ENCODE results near the gene CTSC.
"Not testable (repeated sequence)": the region's sequence is repeated elsewhere in the genome, so short reads cannot be mapped to it uniquely, and the experiment has no call there.

CTSC gene

DNA sequence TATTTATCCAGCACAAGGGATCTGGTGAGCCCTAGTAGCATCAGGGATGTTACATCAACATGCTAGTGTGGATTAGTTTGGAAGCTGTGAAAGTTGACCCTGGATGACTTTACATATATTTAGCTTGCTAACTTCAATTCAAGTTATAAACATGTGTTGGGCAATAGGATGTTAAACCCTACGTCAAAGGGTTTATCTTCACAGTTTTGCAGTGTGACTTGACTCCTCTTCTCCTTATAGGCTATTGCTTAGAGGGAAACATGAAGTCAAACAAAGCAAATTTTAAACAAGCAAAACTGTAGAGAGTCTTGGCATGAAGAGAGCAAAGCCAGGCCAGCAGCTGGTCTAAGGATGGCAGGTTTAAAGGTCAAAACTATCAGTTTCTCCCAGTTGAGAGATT, 11.3 kb upstream of the CTSC start:
- DNase-seq = no peak

DNA sequence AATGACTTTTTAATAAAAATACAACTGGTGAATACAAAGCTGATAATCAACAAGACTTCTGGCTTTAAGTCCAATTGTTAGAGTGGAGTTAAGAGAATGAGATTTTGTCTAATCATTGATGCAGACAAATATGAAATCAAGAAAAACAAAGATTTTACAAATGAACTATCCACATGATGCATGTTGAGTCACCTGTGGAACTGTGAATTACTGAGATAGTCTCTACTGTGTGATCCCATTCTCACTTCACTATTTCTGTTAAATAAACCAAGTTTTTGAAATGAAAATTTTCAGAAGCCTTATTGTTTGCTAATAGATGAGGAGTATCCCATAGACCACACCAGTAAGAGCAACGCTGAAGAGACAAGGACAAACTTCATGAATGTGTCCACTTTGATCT, 8.4 kb upstream of the CTSC start:
- no peak for DNase-seq

DNA sequence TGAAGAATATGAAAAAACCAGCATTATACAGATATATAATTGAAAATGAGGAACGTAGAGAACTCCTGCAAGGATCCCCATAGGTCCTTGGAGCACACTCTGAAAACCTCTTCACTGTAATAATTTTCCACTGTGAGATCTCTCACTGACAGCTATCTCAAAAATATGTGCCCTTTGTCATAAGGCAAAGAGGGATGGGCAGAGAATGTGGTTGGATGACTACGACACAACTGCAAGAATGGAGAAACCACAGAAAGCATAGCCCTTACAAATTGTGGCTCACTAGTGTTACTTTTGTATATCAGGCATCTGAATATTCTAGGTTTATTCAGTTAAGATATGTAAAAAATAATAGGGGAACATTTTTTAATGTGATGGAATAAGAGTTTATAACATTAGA, 7.9 kb upstream of the CTSC start:
- DNase-seq = no peak

DNA sequence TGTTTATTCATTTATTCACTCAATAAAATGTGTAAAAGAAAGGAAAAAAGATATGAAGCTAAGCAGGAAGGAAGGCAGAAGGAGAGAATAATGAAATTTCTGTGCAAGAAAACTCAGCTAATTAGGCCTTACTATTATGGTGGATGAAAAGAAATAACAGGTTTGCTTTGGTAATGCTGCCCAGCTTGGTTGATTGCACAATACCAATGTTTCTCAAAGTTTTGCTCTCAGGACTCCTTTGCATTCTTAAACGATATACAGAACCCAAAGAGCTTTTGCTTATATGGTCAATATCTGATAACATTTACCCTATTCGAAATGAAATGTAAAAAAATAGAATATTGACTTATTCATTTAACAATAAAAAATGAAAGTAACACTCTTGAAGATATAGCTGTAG, 7.3 kb upstream of the CTSC start:
- no peak for DNase-seq

DNA sequence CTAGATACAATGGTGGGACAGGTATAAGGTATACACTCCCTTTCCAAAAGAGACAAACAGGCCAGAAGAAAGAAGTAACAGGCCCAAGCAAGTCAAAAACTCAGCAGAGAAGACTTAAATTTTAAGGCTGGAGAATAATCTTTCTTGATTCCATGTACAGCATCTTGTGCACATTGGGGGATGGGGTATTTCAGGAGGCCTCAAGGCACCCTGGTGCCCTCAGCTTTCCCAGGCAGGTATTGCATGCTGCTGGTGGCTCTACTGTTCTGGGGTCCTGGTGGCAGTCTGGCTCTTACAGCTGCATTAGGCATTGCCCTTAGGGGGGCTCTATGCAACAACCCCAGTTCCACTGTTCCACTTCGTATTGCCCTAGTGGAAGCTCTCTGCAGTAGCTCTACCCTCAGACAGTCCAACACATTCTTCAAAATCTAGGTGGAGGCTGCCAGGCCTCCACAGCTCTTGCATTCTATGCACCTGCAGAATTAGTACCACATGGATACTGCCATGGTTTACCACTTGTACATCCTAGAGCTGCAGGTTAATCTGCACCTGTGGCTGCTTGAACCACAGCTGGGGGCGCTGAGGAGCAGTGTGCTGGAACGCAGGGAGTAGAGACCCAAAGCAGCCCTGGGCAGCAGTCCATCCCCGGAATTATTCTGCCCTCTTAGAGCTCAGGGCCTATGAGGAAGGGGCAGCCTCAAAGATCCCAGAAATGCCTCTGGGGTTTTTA, 4.2 kb upstream of the CTSC start:
- no peak for DNase-seq

DNA sequence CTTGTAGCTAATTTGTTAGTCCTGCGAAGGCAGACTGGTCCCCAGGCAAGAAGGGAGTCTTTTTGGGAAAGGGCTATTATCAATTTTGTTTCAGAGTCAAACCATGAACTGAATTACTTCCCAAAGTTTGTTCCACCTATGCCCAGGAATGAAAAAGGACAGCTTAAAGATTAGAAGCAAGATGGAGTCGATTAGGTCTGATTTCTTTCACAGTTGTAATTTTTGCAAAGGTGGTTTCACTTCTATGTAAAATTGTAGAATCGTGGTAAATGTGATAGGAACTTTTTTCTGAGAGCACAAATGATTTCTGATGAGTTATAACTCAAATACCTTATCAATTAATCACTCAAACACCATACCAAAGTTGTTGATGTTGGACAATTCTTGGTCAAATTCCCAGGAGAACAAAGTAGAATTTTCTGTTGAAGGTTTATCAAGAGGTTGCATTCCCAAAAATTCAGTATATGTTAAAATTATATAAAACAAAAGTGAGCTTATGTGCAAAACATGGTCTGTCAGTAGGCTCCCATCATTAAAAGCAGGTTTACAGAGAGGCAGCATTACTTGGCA, 2.9 kb upstream of the CTSC start:
- no peak for DNase-seq

DNA sequence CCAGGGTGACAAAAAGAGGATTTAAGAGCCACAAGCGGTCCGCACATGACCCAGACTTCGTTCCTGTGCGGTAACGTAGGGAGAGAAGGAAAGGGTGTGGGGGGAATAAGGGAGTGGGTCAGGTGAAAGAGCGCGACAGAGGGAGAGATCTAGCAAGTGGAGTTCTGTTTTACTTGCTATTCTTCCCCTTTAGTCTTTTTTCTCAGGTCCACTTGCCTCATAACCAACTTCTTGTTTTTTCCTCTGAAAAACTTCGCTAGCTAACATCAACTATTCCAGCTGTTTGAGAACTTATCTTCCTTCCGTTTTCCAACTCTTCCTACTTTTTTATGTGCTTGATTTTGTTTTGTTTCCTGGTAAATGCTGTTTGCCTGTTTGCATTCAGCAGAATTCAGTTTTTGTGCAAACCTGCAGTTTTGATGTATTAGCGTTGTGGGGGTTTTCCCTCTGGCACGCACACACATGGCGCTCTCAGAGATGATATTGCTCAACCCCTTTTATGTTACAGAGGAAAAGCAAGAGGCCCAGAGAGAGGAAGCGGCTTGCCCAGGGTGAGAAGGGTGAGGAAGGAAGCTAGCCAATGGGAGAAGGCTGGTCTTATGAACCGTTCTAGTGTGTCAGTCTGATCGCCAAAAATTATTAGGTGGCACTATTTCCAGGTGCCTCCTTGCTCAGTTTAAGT, 592 bp upstream of the CTSC start:
- peak; percentile 31 for DNase-seq

DNA sequence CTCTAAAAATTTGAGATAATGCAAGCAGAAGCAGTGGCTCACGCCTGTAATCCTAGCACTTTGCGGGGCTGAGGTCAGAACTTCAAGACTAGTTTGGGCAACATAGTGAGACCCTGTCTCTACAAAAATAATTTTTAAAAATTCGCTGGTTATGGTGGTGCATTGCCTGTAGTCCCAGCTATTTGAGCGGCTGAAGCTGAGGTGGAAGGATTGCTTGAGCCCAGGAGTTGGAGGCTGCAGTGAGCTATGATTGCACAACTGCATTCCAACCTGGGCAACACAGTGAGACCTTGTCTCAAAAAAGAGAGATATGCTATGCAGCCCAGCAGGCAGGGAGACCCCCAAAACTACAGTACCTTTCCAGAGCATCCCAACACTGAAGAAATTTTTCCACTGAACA, 2.3 kb downstream of the CTSC start:
- DNase-seq = no peak

DNA sequence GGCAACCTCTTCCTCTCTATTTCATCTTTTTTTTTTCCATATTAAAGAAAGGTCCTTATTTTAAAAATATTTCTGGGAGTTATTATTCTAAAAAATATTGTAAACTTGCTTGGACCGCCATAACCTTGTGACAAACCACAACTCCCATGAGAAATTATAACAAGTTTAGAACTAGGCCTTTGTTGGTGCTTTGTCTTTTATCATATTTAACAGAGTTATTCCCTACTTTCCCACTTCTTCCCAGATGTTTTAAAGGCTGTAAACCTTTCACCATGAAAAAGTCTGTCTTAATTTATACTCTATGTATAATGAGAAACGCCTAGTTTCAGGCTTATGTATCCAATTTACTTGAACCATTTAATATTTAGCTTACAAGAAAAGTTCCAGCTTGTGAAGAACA, 3.7 kb downstream of the CTSC start:
- DNase-seq = no peak

DNA sequence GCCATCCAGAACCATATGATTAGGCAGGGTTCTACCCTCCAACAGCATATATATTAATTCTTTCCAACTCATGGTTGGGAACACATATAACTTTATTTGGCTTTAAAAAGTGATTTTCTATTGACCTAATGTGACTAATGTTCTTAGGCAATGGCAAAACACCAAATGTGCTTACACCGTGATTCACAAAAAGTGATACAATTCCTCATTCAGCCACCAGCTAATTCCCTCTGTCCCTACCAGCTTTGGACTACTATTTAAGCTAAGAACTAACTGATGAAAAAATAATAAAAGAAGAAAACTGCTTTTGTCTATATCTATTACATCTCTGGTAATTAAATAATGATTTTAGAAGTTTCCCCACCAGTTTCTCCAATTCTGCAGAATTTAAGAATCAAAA, 4.7 kb downstream of the CTSC start:
- no peak for DNase-seq

DNA sequence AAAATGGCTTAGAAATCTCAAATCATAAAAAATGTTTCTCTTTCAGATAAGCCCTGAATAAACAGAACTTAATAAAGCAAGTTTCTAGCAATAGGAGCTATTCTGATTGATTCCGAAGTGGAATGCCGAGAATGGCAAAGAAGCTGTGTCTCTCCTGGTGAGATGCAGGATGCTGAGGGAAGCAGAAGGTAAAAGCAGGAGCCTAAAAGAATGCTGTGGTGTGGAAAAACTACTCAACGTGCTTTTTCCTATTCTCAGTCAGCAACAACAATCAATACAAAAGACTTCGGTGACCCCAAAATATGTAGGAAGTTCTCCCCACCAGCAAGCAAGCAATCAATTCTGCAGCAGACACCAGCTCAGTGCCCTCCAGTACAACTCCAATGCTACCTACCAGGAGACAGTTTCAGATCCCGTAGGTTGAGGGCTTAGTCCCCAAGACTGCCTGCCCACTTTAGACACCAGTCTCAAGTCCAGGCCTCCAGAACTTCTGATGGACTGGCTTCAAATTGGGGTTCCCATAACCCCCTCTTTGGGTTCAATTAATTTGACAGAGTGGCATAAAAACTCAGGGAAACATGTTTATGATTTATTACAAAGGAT, 6.6 kb downstream of the CTSC start:
- no peak for DNase-seq

DNA sequence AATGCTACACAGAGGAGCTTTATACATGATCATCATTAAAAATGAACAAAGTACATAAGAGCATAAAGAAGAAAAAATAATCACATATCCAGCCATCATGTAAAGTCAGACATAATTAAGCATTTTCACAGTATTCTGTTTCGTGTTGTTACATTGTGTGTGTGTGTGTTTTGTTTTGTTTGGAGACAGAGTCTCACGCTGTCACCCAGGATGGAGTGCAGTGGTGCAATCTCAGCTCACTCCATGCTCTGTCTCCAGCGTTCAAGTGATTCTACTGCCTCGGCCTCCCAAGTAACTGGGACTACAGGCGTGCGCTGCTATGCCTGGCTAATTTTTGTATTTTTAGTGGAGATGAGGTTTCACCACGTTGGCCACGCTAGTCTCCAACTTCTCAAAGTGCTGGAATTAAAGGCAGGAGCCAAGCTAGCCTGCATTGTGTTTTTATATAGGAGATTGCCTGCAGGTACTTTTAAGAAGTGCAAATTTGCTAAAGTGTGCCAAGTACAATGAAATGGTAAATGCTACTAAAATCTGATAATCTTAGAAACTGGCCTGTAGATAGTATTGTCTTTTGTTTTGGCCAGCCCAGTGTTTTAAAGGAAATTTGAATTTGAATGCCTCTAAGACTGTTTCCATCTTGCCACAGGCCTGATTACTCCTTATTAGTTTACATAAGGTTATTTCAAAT, 7.8 kb downstream of the CTSC start:
- no peak for DNase-seq

DNA sequence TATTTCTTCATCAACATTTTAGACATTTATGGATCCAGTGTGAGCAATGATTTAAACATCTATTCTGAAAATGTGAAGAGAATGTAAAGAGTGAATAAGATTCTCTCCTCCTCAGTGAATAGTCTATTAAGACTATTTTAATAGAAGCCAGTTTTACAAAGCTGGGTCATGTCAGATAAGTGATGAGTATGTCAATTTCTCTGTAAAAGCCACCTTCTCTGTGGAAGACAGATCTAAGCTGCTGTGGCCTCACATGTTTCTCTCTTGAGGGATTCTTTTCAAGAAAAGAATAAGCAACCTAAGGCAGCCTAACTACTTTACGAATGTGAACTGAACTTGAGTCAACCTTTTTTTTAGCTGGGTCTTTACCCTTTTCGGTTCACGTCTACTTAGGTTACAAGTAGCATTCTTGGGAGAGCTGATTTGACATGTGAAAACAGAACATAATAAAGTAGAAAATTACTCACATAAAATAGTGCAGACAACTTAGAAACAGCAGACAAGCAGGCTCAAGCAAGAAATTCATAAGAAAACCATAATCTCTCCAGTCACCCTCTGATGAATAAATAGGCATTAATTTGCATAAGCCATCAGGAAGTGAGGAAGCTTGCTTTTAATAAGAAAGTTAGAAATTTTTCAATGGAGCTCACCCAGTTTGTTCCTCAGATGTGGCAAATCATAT, 9.9 kb downstream of the CTSC start:
- no peak for DNase-seq

DNA sequence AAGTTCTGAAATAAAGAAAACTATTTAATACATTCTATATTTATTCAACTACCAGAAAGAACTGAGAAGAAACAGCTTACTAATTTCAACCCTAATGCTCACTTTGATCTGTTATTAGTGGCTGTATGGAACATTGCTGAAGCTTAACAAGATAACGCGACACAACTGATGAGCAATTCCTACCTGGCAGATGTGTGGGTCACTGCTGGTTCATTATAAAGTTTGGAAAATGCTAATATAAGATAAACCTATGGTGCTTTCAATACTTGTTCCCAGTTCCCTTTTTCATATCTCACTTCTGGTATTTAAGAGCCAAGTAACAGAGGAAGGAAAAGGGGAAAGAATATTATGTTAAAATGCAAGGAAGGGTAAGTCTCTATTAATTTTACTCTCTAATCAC, 10.5 kb downstream of the CTSC start:
- no peak for DNase-seq

DNA sequence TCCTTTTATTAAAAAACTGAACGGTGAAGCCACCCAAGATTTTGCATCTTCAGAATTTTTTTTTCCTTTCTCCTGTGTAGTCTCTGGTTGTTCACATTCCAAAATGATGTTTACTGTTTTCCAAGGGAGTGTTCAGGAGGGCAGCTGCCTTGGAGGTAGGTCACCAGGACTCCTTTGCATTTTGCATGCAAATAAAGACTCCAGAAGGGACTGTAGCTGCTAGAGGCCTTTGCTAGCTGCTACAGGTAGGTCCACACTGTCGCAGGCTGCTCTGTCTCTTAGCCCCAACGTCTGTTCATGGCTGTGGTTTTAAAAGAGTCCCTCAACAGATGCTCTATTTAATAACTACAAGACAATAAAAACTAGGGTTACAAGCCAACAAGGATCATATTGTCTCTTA, 11.4 kb downstream of the CTSC start:
- DNase-seq = no peak

DNA sequence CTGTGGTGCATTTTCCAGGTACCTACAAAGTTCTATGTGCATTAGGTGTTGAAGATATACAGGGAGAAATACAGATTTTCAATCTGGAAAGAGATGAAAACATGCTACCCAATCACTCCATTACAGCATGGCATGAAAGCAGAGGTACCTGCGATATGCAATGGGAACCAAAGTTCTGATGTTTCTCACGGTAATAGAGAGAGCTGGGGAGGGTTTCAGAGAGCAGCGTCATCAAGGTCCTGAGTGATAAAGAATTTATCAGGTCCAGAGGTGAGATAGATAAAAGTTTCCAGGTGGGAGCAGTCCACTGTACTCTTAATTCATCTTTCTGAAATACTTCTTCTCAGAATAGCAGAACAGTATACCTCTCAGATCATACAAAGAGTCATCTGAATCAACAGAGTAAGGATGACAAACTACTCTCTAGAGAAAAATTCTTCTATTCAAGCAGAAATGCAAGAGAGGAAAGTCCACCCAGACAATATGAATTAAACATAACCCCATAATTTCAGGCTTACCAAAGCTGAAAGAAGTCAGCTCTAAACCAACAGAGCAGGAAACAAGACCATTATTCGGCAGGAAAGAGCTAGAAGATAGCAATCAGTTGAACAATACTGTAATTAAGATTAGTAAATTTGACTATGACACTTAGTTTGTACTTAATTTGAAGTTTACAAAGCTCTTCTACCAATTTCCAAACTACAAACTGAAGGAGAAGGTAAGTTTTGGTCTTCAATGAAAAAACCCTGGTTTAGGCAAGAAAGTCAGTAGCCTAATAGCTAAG, 12.8 kb downstream of the CTSC start:
- no peak for DNase-seq

DNA sequence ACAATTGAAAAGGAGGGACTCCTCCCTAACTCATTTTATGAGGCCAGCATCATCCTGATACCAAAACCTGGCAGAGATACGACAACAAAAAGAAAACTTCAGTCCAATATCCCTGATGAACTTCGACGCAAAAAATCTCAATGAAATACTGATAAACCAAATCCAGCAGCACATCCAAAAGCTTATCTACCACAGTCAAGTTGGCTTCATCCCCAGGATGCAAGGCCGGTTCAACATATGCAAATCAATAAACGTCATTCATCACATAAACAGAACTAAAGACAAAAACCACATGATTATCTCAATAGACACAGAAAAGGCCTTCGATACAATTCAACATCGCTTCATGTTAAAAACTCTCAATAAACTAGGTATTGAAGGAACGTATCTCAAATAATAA, 14.7 kb downstream of the CTSC start:
- not testable (repeated sequence) for DNase-seq

DNA sequence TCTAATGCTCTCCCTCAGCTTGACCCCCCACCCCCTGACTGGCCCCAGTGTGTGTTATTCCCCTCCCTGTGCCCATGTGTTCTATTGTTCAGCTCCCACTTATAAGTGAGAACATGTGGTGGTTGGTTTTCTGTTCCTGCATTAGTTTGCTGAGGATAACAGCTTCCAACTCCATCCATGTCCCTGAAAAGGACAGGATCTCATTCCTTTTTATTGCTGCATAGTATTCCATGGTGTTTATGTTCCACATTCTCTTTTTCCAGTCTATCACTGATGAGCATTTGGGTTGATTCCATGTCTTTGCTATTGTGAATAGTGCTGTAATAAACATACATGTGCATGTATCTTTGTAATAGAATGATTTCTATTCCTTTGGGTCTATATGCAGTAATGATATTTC, 16.1 kb downstream of the CTSC start:
- DNase-seq = not testable (repeated sequence)

DNA sequence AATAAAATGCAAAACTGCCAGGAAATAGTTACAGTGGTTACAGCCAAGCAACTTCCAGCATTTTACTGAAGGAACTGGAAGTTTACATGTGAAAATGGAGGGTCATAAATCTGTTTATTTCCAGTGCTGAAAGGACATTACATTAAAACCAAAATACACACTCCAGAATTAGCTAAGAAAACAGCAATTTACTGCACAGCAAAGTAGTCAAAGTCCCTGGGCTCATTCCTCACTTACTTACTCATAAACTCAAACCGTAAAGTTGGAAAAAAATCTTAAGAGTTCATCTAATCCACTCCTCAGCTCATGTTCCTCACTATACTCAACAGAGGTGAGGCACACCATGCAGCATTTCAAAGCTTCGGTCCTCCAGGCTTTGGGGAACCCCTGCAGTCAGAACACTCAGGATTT, 17.4 kb downstream of the CTSC start:
- no peak for DNase-seq

DNA sequence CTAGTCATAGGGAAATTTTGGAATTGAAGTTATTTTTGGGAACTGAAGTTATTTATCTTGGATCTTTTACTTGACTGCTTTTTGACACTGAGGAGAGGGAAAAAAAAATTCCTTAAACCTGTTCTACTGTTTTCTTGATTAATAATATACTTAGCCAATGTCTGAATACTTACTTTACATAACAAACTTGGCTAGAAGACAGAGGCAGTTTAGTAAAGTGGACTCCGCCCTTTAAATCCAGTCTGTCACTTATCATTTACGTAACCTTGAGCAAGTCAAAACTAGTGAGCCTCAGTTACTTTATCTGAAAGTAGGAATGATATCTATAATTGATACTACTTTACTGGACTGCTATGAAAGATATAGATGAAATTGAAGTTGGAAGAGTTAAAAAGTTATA, 19.5 kb downstream of the CTSC start:
- DNase-seq = no peak

DNA sequence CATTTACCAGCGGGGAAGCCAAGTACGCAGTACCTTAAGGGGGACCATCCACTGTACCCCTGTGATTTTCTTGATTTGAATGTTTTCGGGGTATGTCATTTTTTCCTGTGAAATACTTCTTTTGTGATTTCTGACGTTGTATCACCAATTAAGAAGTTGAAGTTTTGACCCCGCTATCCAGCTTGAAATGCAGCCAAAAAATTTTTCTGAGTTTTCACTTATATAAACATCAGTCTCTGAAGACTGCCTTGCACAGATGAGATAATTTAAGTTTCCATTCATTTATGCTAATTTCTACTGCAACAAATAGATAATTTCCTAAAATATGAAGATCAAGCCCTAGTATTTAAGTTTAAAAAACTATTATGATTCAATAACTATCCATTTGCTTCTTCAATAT, 20.0 kb downstream of the CTSC start:
- DNase-seq = no peak

DNA sequence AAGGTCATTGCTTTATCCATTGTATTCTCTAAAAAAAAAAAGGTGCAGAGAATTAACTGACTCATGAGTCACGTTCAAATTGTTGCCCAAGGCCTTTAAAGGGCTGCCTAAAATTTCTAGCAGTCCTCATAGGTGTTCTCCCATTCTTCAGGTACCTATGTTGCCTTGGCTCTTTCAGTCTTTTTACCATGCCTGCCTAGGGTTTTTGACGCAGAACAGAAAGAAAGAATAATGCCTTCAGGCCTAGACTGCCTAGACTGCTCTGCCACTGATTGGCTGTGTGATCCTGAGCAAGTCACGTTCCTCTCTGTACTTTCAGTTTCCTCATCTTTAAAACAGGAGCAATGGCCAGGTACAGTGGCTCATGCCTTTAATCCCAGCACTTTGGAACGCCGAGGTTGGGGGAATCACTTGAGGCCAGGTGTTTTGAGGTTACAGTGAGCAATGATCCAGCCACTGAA, 21.5 kb downstream of the CTSC start:
- DNase-seq = no peak

All from stimulated activated CD4-positive, alpha-beta T cell treated with anti-CD3 and anti-CD28 coated beads, Interleukin-12 subunit alpha, Interleukin-12 subunit beta, amount 100 ng/mL, for 4 hours (primary cell).